ENCODE data around the gene RGS6. TPM values are rescaled to one million over a fixed set of nuclear protein-coding genes. Genes with fewer than 3 reads are reported as not detected.

Gene RGS6
- total RNA-seq, 4 donors from 2014 or later = 0.54 to 9.1 (median 3.3) TPM

GRCh38 chr14:72045271-72045670 is 113.0 kb downstream of the RGS6 start:
- no peaks in the 10 kb centered on the region for H3K4me1 ChIP-seq
- H3K27ac ChIP-seq = no peak overlapping the region
- H3K36me3 ChIP-seq = no peaks in the 10 kb centered on the region
- H3K27me3 ChIP-seq = no peaks in the 10 kb centered on the region
- no peak overlapping the region for H3K4me3 ChIP-seq
- H3K9me3 ChIP-seq = no peaks in the 10 kb centered on the region
- no peak for DNase-seq
- TF ChIP-seq CTCF (IDR thresholded peaks at IDR 0.05) = no peak
- TF ChIP-seq POLR2A (IDR thresholded peaks at IDR 0.05) = no peak

DNA sequence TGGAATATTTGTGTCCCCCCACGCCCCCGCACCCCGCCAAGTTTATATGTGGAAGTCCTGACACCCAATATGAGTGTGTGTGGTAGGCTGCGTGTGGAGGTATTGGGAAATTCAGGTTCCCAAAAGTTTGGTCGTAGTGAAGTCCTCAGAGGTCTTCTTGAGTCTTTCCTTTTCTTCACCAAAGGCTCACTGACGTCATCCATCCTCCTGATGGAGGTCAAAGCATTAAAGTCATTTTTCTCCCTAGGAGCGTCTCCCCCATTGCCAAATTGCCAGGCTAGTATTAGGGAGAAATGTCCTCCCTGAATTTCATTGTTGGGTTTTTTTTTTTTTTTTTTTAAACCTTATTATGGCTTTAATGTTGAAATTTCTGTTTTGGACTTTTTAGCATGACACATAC is 113.7 kb downstream of the RGS6 start:
- no peak for DNase-seq
- no peaks in the 10 kb centered on the region for H3K36me3 ChIP-seq
- H3K9me3 ChIP-seq = no peaks in the 10 kb centered on the region
- TF ChIP-seq POLR2A (IDR thresholded peaks at IDR 0.05) (no peak), CTCF (IDR thresholded peaks at IDR 0.05) (no peak)
- H3K27ac ChIP-seq = no peak overlapping the region
- H3K4me1 ChIP-seq = no peaks in the 10 kb centered on the region
- no peaks in the 10 kb centered on the region for H3K27me3 ChIP-seq
- H3K4me3 ChIP-seq = no peak overlapping the region

DNA sequence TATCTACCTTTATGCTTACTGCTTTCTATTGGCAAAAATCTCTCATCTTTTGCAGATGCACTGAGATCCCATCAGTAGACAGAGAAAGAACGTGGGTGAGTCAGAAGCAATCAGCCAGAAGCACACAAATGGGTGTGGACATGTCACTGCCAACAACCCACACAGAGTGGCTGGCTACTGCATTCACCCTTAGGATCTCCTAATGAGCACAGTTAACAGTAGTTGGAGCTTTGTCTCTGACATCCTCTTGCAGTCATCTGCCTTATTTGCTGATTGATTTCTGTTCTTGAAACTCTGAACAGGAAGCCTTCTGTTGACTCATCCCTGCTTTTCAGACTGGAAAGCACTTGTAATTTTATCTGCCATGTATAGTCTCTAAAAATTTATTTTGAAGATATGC is 117.2 kb downstream of the RGS6 start:
- no peaks in the 10 kb centered on the region for H3K9me3 ChIP-seq
- no peaks in the 10 kb centered on the region for H3K36me3 ChIP-seq
- no peak overlapping the region for H3K27ac ChIP-seq
- TF ChIP-seq POLR2A (IDR thresholded peaks at IDR 0.05) (no peak), CTCF (IDR thresholded peaks at IDR 0.05) (no peak)
- DNase-seq = no peak
- no peaks in the 10 kb centered on the region for H3K4me1 ChIP-seq
- no peak overlapping the region for H3K4me3 ChIP-seq
- H3K27me3 ChIP-seq = no peaks in the 10 kb centered on the region

- Histone ChIP-seq H3K36me3 (no peaks in the 10 kb centered on the region), H3K27me3 (no peaks in the 10 kb centered on the region), H3K4me3 (no peak overlapping the region), H3K4me1 (no peaks in the 10 kb centered on the region), H3K9me3 (no peaks in the 10 kb centered on the region), H3K27ac (no peak overlapping the region)
- no peak for DNase-seq
- TF ChIP-seq CTCF (IDR thresholded peaks at IDR 0.05) = no peak
- no peak for TF ChIP-seq POLR2A (IDR thresholded peaks at IDR 0.05)
Measured at GRCh38 chr14:72052356-72052755, 120.1 kb downstream of the RGS6 start.

- Histone ChIP-seq H3K36me3 (no peaks in the 10 kb centered on the region), H3K27ac (no peak overlapping the region), H3K4me1 (no peaks in the 10 kb centered on the region), H3K9me3 (no peaks in the 10 kb centered on the region), H3K27me3 (no peaks in the 10 kb centered on the region), H3K4me3 (no peak overlapping the region)
- no peak for DNase-seq
- no peak for TF ChIP-seq CTCF (IDR thresholded peaks at IDR 0.05)
- no peak for TF ChIP-seq POLR2A (IDR thresholded peaks at IDR 0.05)
Measured at GRCh38 chr14:72053651-72054050, 121.4 kb downstream of the RGS6 start.

DNA sequence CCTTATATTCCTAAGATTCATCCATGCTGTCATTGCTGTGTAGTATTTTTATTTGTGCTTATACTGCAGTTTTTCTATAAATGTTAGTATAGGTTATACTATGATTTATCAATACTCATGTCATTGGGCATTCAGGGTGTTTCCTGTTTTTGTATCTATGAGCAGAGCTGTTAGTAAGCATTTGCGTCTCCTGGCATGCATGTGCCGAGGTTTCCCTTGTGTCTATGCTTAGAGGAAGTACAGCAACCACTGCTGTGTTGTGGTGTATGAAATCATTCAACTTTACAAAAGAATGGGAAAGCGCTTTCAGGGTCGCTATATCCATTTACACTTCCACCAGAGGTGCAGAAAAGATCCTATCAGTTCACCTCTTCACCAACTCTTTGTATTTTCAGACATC is 122.7 kb downstream of the RGS6 start:
- Histone ChIP-seq H3K4me3 (no peak overlapping the region), H3K27ac (no peak overlapping the region), H3K9me3 (no peaks in the 10 kb centered on the region), H3K4me1 (no peaks in the 10 kb centered on the region), H3K36me3 (no peaks in the 10 kb centered on the region), H3K27me3 (no peaks in the 10 kb centered on the region)
- DNase-seq = no peak
- no peak for TF ChIP-seq CTCF (IDR thresholded peaks at IDR 0.05)
- TF ChIP-seq POLR2A (IDR thresholded peaks at IDR 0.05) = no peak
